Keratinocyte (primary cell): ENCODE results near the gene RSAD1. TPM values are rescaled to one million over a fixed set of nuclear protein-coding genes. Genes with fewer than 3 reads are reported as not detected.

Experiments used
- DNase-seq: peaks from one replicate; pipeline ENCODE4 v3.0.0-alpha.2; 2011; ENCODE audit warnings: low read depth, missing footprints, low spot score
- FAIRE-seq: peaks from 2 replicates; lab custom pipeline; 2011; peaks lifted over from hg19 to GRCh38; lab: Jason Lieb, UNC
- H2AFZ ChIP-seq: 2 replicates; pipeline ENCODE4 v1.6.0; 2012; ENCODE audit warnings: low read length, control low read depth, inconsistent platforms; ENCODE audit not compliant: control insufficient read depth
- H3K27ac ChIP-seq: 2 replicates; pipeline ENCODE4 v1.5.1; 2011; ENCODE audit warnings: low read length; ENCODE audit not compliant: control insufficient read depth, insufficient read depth
- H3K27me3 ChIP-seq: 3 replicates; pipeline ENCODE4 v1.6.0; 2011; ENCODE audit warnings: low read length; ENCODE audit not compliant: control insufficient read depth, insufficient read depth; ENCODE audit errors: extremely low read depth
- H3K36me3 ChIP-seq, 2 experiments: 2 replicates in 1 of 2; 3 replicates in 1 of 2; pipeline ENCODE4 v1.5.1; 2011; ENCODE audit warnings: low read length in 2 of 2, mild to moderate bottlenecking in 1 of 2; ENCODE audit not compliant: control insufficient read depth in 2 of 2, insufficient read depth in 2 of 2; ENCODE audit errors: extremely low read depth in 1 of 2
- H3K4me1 ChIP-seq: 3 replicates; pipeline ENCODE4 v1.5.1; 2011; ENCODE audit warnings: low read length; ENCODE audit not compliant: control insufficient read depth, insufficient read depth; ENCODE audit errors: extremely low read depth
- H3K4me2 ChIP-seq: 3 replicates; pipeline ENCODE4 v1.6.0; 2011; ENCODE audit warnings: low read depth, low read length; ENCODE audit not compliant: control insufficient read depth, insufficient read depth; ENCODE audit errors: extremely low read depth
- H3K4me3 ChIP-seq, 3 experiments: fragments of 200-600 bp in 1 of 3; sonication (generic) in 1 of 3; 2 replicates in 2 of 3; 3 replicates in 1 of 3; pipeline ENCODE4 v1.5.1; 2011 to 2016; ENCODE audit warnings: low read length in 3 of 3, mild to moderate bottlenecking in 3 of 3, control low read depth in 2 of 3, inconsistent platforms in 1 of 3, low read depth in 1 of 3, mixed read lengths in 1 of 3, mixed run types in 1 of 3, moderate library complexity in 1 of 3; ENCODE audit not compliant: control insufficient read depth in 2 of 3, insufficient read depth in 2 of 3; ENCODE audit errors: extremely low read depth in 1 of 3
- H3K79me2 ChIP-seq: 2 replicates; pipeline ENCODE4 v1.6.0; 2012; ENCODE audit warnings: low read length; ENCODE audit not compliant: control insufficient read depth, insufficient read depth
- H3K9ac ChIP-seq: 3 replicates; pipeline ENCODE4 v1.6.0; 2011; ENCODE audit warnings: low read length; ENCODE audit not compliant: control insufficient read depth, insufficient read depth; ENCODE audit errors: extremely low read depth
- H3K9me1 ChIP-seq: 3 replicates; pipeline ENCODE4 v1.6.0; 2011; ENCODE audit warnings: low read length; ENCODE audit not compliant: control insufficient read depth, insufficient read depth; ENCODE audit errors: extremely low read depth
- H3K9me3 ChIP-seq: 2 replicates; pipeline ENCODE4 v1.5.1; 2012; ENCODE audit warnings: low read depth, low read length; ENCODE audit not compliant: control insufficient read depth
- H4K20me1 ChIP-seq: 3 replicates; pipeline ENCODE4 v1.6.0; 2011; ENCODE audit warnings: low read length; ENCODE audit not compliant: control insufficient read depth, insufficient read depth; ENCODE audit errors: extremely low read depth
- CTCF ChIP-seq, 3 experiments: IDR thresholded peaks in 1 of 3; conservative IDR thresholded peaks in 1 of 3; optimal IDR thresholded peaks in 1 of 3; 2 replicates in 2 of 3; 3 replicates in 1 of 3; pipeline versions ENCODE3 to v1.5.1; 2011; ENCODE audit warnings: low read length in 3 of 3, mild to moderate bottlenecking in 3 of 3, moderate library complexity in 2 of 3, control low read depth in 1 of 3, inconsistent platforms in 1 of 3; ENCODE audit not compliant: insufficient read depth in 2 of 3; ENCODE audit errors: extremely low read depth in 1 of 3
- EZH2 ChIP-seq: IDR thresholded peaks from one replicate; pipeline ENCODE4 v1.6.1; 2012; ENCODE audit warnings: inconsistent platforms, mild to moderate bottlenecking, low read length, moderate library complexity
- dilution Hi-C: fragments of 300-500 bp; cut with MboI; formaldehyde crosslinking; loops from one replicate; pipeline ENCODE4 v1.7.0; 2020; ENCODE audit warnings: low sequenced_read_pairs; ENCODE audit not compliant: extremely low pct_ligation_motif_present
- polyA plus RNA-seq, 5 experiments: library from polyadenylated mRNA; depleted of rRNA in 3 of 5; stranded (reverse) in 3 of 5; stranded (forward) in 1 of 5; unstranded in 1 of 5; fragments of >200 nt; gene quantifications; 1 replicate in 1 of 5; 2 replicates in 3 of 5; 3 replicates in 1 of 5; pipeline versions ENCODE4 v1.2.1 to v1.2.3, GENCODE V29; 2011 to 2012; ENCODE audit warnings: missing spikeins in 2 of 5, low read depth in 1 of 5, low replicate concordance in 1 of 5

Gene RSAD1
- polyA plus RNA-seq, 1 donor (not counting 4 experiments of a cell fraction or from before 2014, with no cell fraction given) = 28.2 TPM

- no peak overlapping the region for H3K4me2 ChIP-seq
- H3K36me3 ChIP-seq = peaks cover 6 to 26% of the 10 kb centered on the region in 2 experiments
- H3K27ac ChIP-seq = no peak overlapping the region
- H3K9ac ChIP-seq = no peak overlapping the region
- FAIRE-seq (no peak), DNase-seq (no peak)
- H3K4me1 ChIP-seq = peaks cover 40% of the 10 kb centered on the region
- peaks cover 16% of the 10 kb centered on the region for H3K79me2 ChIP-seq
- dilution Hi-C loops = no loop called here
- TF ChIP-seq CTCF (optimal IDR thresholded peaks at IDR 0.05 in 1 of 3, IDR thresholded peaks at IDR 0.05 in 1 of 3, conservative IDR thresholded peaks at IDR 0.05 in 1 of 3; ENCODE audit: extremely low read depth in 1 of 3, insufficient read depth in 2 of 3, low read length in 3 of 3) = no peak
- TF ChIP-seq EZH2 = no peak
- no peaks in the 10 kb centered on the region for H3K9me3 ChIP-seq
- no peaks in the 10 kb centered on the region for H3K9me1 ChIP-seq
- H3K27me3 ChIP-seq = no peaks in the 10 kb centered on the region
- H2AFZ ChIP-seq = no peak overlapping the region
- H4K20me1 ChIP-seq = no peaks in the 10 kb centered on the region
- no peak overlapping the region for H3K4me3 ChIP-seq
Measured at GRCh38 chr17:50483266-50483665, 4.6 kb downstream of the RSAD1 start.

- H3K4me1 ChIP-seq = peaks cover 40% of the 10 kb centered on the region
Measured at GRCh38 chr17:50484386-50485155, 5.9 kb downstream of the RSAD1 start.

More at GRCh38 chr17:50484386-50485155, 5.9 kb downstream of the RSAD1 start:
- no peak overlapping the region for H3K4me3 ChIP-seq
- H3K4me2 ChIP-seq = no peak overlapping the region
- DNase-seq (no peak), FAIRE-seq (no peak)
- no peak overlapping the region for H2AFZ ChIP-seq
- no peak overlapping the region for H3K9ac ChIP-seq
- TF ChIP-seq CTCF (optimal IDR thresholded peaks at IDR 0.05 in 1 of 3, IDR thresholded peaks at IDR 0.05 in 1 of 3, conservative IDR thresholded peaks at IDR 0.05 in 1 of 3; ENCODE audit: extremely low read depth in 1 of 3, insufficient read depth in 2 of 3, low read length in 3 of 3) = no peak
- no peak for TF ChIP-seq EZH2
- H3K27ac ChIP-seq = no peak overlapping the region
- peaks cover 6 to 26% of the 10 kb centered on the region in 2 experiments for H3K36me3 ChIP-seq
- dilution Hi-C loops = no loop called here
- H3K27me3 ChIP-seq = no peaks in the 10 kb centered on the region
- H3K79me2 ChIP-seq = peaks cover 9% of the 10 kb centered on the region
- H3K9me3 ChIP-seq = no peaks in the 10 kb centered on the region
- no peaks in the 10 kb centered on the region for H3K9me1 ChIP-seq
- H4K20me1 ChIP-seq = no peaks in the 10 kb centered on the region
